Small intestine (tissue), 7 donors: ENCODE measurements around the gene ZNF112. TPM values are rescaled to one million over a fixed set of nuclear protein-coding genes. Genes with fewer than 3 reads are reported as not detected.

Experiments
- DNase-seq, 2 donors: peaks; one replicate each; pipeline versions ENCODE4 v3.0.0 to v3.0.0-alpha.2; 2013
- FAIRE-seq: peaks from 2 replicates; lab custom pipeline; 2012; peaks lifted over from hg19 to GRCh38; lab: Jason Lieb, UNC
- H3K27ac ChIP-seq, 3 donors: one replicate each; pipeline ENCODE4 v1.5.1; 2013; ENCODE audit warnings: low read length in 2 of 3, mild to moderate bottlenecking in 2 of 3, control low read depth in 1 of 3, inconsistent platforms in 1 of 3, low read depth in 1 of 3, moderate library complexity in 1 of 3
- H3K27me3 ChIP-seq, 3 donors: one replicate each; pipeline ENCODE4 v1.6.1; 2013; ENCODE audit warnings: low read length in 3 of 3, inconsistent platforms in 1 of 3; ENCODE audit not compliant: control insufficient read depth in 3 of 3, insufficient read depth in 3 of 3
- H3K36me3 ChIP-seq, 3 donors: one replicate each; pipeline ENCODE4 v1.6.1; 2013; ENCODE audit warnings: low read length in 3 of 3, inconsistent platforms in 1 of 3, low read depth in 1 of 3, mild to moderate bottlenecking in 1 of 3, moderate library complexity in 1 of 3; ENCODE audit not compliant: control insufficient read depth in 3 of 3, insufficient read depth in 2 of 3
- H3K4me1 ChIP-seq, 3 donors: one replicate each; pipeline ENCODE4 v1.6.1; 2013; ENCODE audit warnings: low read length in 2 of 3, inconsistent platforms in 1 of 3, low read depth in 1 of 3, mild to moderate bottlenecking in 1 of 3, moderate library complexity in 1 of 3; ENCODE audit not compliant: control insufficient read depth in 3 of 3, insufficient read depth in 2 of 3
- H3K4me3 ChIP-seq, 3 donors: one replicate each; pipeline ENCODE4 v1.5.1; 2013; ENCODE audit warnings: low read length in 3 of 3, control low read depth in 1 of 3, inconsistent platforms in 1 of 3, low read depth in 1 of 3, mild to moderate bottlenecking in 1 of 3, moderate library complexity in 1 of 3
- H3K9me3 ChIP-seq, 2 donors: one replicate each; pipeline ENCODE4 v1.6.1; 2013; ENCODE audit warnings: low read depth in 1 of 2, low read length in 1 of 2; ENCODE audit not compliant: control insufficient read depth in 2 of 2, insufficient read depth in 1 of 2
- WGBS, 3 donors: extraction: QIAGEN DNeasy Blood & Tissue Kit; methylation state at CpG; one replicate each; pipeline ENCODE4 v1.1.7; 2013; 5-methylcytosine and 5-hydroxymethylcytosine counted together
- polyA plus RNA-seq, 4 donors: library from polyadenylated mRNA; stranded (reverse) in 3 of 4; unstranded in 1 of 4; fragments of 200-250 nt in 3 of 4; fragments of 120-200 nt in 1 of 4; gene quantifications; one replicate each; pipeline versions ENCODE4 v1.2.1 to v1.2.3, GENCODE V29; 2013
- donor health status: healthy with polysubstance abuse.
- donor health status: control.
- donor health status: control.
- donor health status: Bipolar disorder and iron deficiency.
- donor health status: healthy.

ZNF112 gene
- polyA plus RNA-seq, 4 donors: 0.81 to 8.7 (median 1.9) TPM

- no peak overlapping the region for H3K27ac ChIP-seq
- FAIRE-seq: no peak
- WGBS, 3 donors: 83 to 89% (median 85%) methylated on average over 4 of the region's 4 CpGs
These were observed 51.0 kb downstream of the ZNF112 start for GRCh38 chr19:44305457-44305856.

GRCh38 chr19:44304659-44305193 lies 51.8 kb downstream of the ZNF112 start, which contains the start of gene ZNF235:
ZNF235 (minus strand) TSS chr19:44305025; CDS start chr19:44303404, 1,621 bp downstream.
- peak within 1 kb of the TSS; percentile 63 to 82 (median 70) for H3K4me3 ChIP-seq
- H3K27ac ChIP-seq: peak within 1 kb of the TSS; percentile 75 to 87 (median 76)
- peaks cover 0 to 2% (median 1%) of the 10 kb centered on the region in 3 donors for H3K4me1 ChIP-seq
- FAIRE-seq: peak; percentile 19
- peaks cover 3 to 10% (median 4%) of the 10 kb centered on the region in 3 donors for H3K36me3 ChIP-seq
- 0 to 1% (median 1%) methylated on average over 30 to 31 of the region's 31 CpGs for WGBS, 3 donors
- peak; percentile 96 to 98 for DNase-seq
- no peaks in the 10 kb centered on the region for H3K27me3 ChIP-seq
- H3K9me3 ChIP-seq: peaks cover 0 to 22% of the 10 kb centered on the region in 2 donors

More at GRCh38 chr19:44305457-44305856, 51.0 kb downstream of the ZNF112 start:
- H3K4me1 ChIP-seq: peaks cover 0 to 2% (median 1%) of the 10 kb centered on the region in 3 donors
- H3K9me3 ChIP-seq: peaks cover 0 to 22% of the 10 kb centered on the region in 2 donors
- peak overlapping the region in 1 of 3 donors; percentile 70 for H3K4me3 ChIP-seq
- no peak for DNase-seq
- H3K27me3 ChIP-seq: no peaks in the 10 kb centered on the region
- peaks cover 2 to 8% (median 3%) of the 10 kb centered on the region in 3 donors for H3K36me3 ChIP-seq

DNA sequence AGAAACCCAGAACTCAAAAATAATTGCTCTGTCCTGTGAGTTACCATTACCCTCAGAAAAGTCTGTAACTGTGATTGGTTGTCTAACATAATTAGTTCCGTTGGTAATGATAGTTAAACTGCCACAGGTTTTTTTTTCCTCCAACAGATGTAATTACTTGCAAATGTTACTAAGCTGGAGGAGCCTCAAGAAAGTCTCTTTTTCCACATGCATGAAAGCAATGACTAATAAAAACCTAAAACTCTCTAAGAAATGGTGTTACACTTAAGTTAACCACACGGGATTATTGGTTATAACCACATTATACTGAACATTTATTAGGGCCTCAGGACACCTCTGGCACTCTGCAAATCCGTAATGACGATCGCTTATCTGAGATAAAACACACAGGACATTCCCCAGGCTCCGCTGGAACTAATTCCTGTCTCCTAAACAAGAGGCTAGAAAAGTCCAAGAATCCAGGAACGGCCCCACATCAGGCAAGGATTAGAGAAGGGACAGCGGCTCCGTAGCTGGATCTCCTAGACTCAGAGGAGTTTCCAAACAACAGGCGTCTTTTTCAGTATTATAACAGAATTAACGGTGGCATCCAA lies 52.4 kb downstream of the ZNF112 start:
- peaks cover 8 to 13% (median 9%) of the 10 kb centered on the region in 3 donors for H3K36me3 ChIP-seq
- WGBS, 3 donors: 2 to 3% (median 3%) methylated on average over 11 of the region's 11 CpGs
- peak overlapping the region; percentile 63 to 82 (median 70) for H3K4me3 ChIP-seq
- H3K4me1 ChIP-seq: peaks cover 0 to 2% (median 1%) of the 10 kb centered on the region in 3 donors
- no peaks in the 10 kb centered on the region for H3K27me3 ChIP-seq
- DNase-seq (peak; percentile 28 to 52), FAIRE-seq (no peak)
- peak overlapping the region; percentile 75 to 87 (median 76) for H3K27ac ChIP-seq
- peaks cover 0 to 22% of the 10 kb centered on the region in 2 donors for H3K9me3 ChIP-seq

- Histone ChIP-seq H3K9me3 (peaks cover 0 to 18% of the 10 kb centered on the region in 2 donors), H3K4me3 (no peak overlapping the region), H3K36me3 (peaks cover 10 to 15% (median 15%) of the 10 kb centered on the region in 3 donors), H3K27me3 (no peaks in the 10 kb centered on the region), H3K4me1 (peaks cover 0 to 2% (median 1%) of the 10 kb centered on the region in 3 donors), H3K27ac (no peak overlapping the region)
- FAIRE-seq (no peak), DNase-seq (no peak)
- WGBS, 3 donors: 78 to 95% (median 91%) methylated on average over 4 of the region's 4 CpGs
These were observed 53.2 kb downstream of the ZNF112 start for GRCh38 chr19:44303320-44303719.

DNA sequence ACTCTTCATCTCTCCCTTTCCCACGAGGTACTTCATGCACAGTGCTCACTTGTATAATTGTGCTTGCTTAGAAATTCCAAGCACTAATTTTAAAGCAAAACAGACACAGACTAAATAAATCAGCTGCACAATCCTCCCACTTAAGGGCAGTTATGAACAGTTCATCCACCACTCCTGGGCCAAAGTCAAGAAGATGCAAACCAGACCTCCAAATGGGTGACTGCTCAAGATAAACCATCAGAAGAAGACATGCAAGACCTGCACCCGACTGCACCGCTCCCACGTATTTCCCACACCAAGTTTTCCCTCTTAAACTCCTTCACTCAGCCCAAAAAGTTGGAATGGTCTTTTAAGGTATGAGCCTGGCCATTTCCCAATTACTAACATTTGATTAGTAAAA lies 71.5 kb downstream of the ZNF112 start:
- Histone ChIP-seq H3K27ac (no peak overlapping the region), H3K4me1 (no peaks in the 10 kb centered on the region), H3K36me3 (peaks cover 8 to 24% (median 17%) of the 10 kb centered on the region in 3 donors), H3K4me3 (no peak overlapping the region), H3K9me3 (peaks cover 7 to 60% of the 10 kb centered on the region in 2 donors), H3K27me3 (no peaks in the 10 kb centered on the region)
- FAIRE-seq: no peak
- WGBS, 3 donors: 63 to 90% (median 70%) methylated on average over 4 of the region's 4 CpGs
- no peak for DNase-seq

DNA sequence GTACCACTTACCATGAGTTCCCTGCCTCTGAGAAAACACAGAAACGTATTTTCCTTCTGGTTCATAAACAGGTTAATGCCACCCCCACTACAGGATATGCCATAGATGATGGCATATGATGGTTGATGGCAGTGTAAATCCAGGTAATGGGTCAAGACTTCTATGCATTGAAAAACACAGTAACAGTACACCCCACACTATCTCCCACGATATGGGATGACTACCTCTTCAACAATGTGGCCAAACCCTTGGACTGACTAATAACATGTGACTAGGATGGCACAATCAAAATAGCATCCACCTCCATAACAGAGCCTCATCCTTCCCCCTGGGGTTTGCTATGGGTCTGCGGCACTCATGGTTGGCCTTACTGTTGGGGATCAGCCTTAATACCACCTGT lies 73.6 kb downstream of the ZNF112 start:
- Histone ChIP-seq H3K27ac (no peak overlapping the region), H3K36me3 (peaks cover 2 to 7% (median 5%) of the 10 kb centered on the region in 3 donors), H3K4me3 (no peak overlapping the region), H3K4me1 (no peaks in the 10 kb centered on the region), H3K9me3 (peaks cover 4 to 56% of the 10 kb centered on the region in 2 donors), H3K27me3 (no peaks in the 10 kb centered on the region)
- FAIRE-seq (no peak), DNase-seq (no peak)
- WGBS, 3 donors: 89 to 94% (median 91%) methylated on average over 3 of the region's 3 CpGs

DNA sequence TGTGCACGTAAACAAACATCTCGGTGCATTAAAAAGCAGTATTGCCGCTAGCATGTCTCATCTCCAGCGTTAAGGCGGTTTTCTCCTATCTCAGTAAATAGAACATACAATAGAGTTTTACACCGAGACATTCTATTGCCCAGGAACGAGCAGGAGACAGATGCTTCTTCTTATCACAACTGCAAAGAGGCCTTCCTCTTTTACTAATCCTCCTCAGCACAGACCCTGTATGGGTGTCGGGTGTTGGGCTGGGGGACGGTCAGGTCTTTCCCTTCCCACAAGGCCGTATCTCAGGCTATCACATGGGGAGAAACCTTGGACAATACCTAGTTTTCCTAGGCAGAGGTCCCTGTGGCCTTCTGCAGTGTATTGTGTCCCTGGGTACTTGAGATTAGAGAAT lies 75.6 kb downstream of the ZNF112 start:
- Histone ChIP-seq H3K9me3 (peaks cover 0 to 53% of the 10 kb centered on the region in 2 donors), H3K36me3 (no peaks in the 10 kb centered on the region)

DNA sequence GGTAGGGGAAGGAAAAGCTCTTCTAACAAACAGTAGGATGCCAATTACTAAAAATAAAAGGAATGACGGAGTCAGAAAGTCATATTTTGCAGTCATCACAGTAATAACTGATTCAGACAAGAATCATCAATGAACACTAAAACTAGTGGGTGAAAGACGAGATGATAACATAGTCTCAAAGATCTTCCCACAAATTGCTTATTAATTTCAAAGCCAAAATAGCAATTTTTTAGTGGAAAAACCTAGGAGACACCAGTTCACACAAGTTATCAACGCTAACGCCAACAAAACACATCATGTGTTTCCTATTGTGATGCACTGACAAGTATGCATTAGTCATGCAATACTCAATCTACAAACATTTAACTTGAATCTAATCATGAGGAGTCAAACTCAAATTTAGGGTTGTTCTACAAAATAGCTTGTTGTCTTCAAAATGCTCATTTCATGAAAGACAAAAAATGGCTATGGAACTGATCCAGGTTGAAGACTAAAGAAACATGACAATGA lies 78.2 kb downstream of the ZNF112 start:
- Histone ChIP-seq H3K9me3 (peaks cover 2 to 53% of the 10 kb centered on the region in 2 donors), H3K4me3 (no peak overlapping the region), H3K4me1 (no peaks in the 10 kb centered on the region), H3K36me3 (peaks cover 0 to 2% (median 0%) of the 10 kb centered on the region in 3 donors), H3K27ac (no peak overlapping the region), H3K27me3 (no peaks in the 10 kb centered on the region)
- no peak for DNase-seq
- FAIRE-seq: no peak
- 88 to 93% (median 89%) methylated on average over 4 of the region's 4 CpGs for WGBS, 3 donors

More for the DNA sequence above, 75.6 kb downstream of the ZNF112 start:
- Histone ChIP-seq H3K4me3 (no peak overlapping the region), H3K27ac (no peak overlapping the region), H3K4me1 (no peaks in the 10 kb centered on the region), H3K27me3 (no peaks in the 10 kb centered on the region)
- WGBS, 3 donors: 87 to 93% (median 89%) methylated on average over 10 of the region's 10 CpGs
- DNase-seq (no peak), FAIRE-seq (no peak)
